Fibroblast of the conjunctiva (primary cell): ENCODE results near the gene ARHGAP32.

ENCODE experiments used
- DNase-seq: peaks from one replicate; pipeline ENCODE4 v3.0.0-alpha.2; 2010; ENCODE audit warnings: low read depth

The ARHGAP32 gene

DNA sequence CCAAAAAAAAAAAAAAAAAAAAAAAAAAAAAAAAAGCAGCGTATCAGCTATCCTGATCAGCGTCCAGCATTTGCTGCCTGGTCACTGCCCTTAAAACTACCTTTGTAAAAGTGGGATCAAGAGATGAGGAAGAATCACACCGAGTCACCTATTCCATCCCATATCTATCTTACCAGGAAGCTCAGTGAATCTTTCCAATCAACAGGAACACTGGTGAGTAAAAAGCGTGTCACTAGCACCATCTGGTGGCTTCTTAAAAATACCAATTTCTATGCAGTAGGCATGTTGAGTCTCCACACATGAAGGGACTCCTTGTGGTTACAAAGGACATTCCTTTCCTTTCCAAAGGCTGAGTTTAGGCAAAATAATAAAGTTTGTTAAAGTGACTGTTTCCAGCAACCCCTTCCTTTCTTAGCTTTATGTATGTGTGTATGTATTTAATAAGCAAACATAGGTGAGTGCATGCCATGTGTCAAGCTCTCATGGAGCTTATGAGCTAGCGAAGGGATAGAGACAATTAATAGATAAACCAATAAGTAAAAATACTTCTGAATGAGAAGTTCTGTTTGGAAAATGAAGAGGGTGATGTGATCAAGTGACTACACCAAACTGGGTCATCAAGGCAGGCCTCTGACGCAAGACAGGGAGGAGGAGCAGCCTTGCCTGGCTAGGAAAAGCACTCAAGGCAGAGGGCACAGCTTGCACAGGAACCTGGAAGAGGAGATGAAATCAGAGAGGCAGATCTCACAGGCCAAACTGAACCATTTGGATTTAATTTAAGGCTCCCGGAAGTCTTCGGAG is 235.5 kb downstream of the ARHGAP32 start:
- DNase-seq: peak; percentile 56

DNA sequence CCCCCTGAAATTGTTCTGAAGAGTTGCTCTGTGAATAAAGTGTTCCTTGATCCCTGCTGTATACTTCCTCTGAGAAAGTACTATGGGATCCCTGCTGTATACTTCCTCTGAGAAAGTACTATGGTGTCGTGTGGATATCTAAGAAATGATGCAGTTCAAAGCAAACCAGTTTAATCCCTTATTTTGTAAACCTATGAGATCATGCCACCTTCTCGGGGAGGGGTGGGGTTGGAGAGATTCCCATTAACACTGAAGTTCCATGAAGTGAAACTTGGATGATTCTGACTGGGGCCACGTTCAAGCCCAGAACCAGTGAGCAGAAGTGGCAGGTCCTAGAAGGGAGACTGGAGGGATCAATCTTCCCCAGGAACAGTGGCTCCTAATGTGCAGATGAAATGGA is 236.5 kb downstream of the ARHGAP32 start:
- DNase-seq: no peak

DNA sequence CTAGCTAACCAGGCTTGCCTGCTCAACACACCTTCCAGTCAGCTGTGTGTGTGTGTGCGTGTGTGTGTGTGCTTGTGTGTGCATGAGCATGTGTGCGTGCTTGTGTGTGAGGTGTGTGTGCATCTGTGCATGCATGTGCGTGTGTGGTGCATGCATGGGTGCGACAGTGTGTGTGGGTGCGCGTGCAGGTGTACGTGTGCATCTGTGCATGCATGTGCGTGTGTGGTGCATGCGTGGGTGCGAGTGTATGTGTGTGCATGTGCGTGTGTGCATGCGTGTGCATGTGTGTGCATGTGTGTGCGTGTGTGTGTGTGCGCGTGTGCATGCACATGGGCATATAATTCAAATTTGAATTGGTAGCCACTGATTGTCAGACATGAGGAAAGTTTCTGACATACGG is 239.0 kb downstream of the ARHGAP32 start:
- no peak for DNase-seq

DNA sequence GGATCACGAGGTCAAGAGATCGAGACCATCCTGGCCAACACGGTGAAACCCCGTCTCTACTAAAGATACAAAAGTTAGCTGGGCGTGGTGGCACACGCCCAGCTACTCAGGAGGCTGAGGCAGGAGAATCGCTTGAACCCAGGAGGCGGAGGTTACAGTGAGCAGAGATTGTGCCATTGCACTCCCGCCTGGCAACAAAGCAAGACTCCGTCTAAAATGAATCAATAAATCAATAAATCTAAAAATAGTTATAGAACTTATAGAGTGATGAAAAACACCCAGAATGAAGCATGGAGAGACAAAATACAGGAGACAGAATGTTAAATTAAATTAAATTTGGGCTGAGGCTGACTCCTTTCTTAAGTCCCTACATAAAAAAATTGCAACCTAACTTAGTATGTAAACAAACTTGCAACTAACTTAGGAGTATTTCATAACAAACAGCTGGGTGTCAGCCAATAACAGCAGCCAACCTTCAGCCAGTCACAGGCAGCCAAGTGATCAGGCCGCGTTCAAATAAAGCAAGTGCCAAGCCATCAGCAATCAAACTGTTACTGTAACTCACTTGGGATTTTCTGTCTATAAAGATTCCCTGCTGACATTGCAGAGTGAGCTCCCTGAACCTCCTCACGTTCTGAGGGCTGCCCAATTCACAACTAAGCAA is 242.2 kb downstream of the ARHGAP32 start:
- peak; percentile 9 for DNase-seq

DNA sequence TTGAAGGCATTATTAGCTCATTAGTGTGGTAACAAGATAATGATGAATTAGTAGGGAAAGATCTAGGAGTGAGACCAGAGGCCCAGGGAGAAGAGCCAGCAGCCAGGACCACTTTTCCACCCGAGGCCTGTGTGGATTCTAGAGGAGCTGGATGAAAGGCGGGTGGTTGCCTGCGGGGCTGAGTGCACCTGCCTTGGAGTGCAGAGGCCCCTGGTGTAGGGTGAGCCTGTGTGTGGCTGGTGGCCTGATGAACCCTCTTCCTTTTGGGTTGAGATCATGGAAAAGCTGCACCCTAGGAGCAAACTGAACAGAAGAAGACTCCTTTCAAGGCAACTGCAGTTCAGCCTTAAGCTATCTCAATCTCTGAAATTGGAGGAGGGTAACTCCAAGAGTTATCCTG is 243.5 kb downstream of the ARHGAP32 start:
- no peak for DNase-seq

DNA sequence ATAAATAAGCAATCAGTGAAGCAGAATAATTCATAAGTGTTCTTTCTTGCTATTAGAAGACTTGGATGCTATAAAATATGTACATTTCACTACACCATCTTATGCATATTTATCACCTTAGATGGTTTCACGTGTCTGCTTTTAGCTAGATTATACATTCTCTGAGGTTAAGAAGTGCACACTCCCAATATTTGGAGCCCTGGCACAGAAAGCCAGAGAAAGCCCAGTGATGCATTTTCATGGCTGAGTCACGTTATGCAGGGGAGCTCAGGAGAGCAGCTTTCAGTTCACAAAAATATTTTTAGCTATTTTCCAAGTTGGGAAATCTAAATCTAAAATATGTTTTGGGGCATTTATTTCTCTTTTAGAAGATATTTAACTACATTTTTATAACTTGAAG is 244.4 kb downstream of the ARHGAP32 start:
- no peak for DNase-seq

DNA sequence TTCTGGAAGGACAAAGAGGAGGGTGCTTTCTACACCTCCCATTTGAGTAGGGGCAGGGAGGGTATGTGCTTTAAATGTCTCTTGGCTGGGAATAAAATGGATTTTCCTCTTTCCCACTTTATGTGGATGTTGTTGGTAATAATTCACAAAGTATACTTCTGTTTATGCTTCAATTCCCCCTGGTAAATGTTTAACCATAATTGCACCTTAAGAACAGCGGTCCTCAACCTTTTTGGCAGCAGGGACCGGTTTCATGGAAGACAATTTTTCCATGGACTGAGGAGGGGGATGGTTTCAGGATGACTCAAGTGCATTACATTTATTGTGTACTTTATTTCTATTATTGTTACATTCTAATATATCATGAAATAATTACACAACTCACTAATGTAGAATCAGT is 245.5 kb downstream of the ARHGAP32 start:
- DNase-seq: no peak

DNA sequence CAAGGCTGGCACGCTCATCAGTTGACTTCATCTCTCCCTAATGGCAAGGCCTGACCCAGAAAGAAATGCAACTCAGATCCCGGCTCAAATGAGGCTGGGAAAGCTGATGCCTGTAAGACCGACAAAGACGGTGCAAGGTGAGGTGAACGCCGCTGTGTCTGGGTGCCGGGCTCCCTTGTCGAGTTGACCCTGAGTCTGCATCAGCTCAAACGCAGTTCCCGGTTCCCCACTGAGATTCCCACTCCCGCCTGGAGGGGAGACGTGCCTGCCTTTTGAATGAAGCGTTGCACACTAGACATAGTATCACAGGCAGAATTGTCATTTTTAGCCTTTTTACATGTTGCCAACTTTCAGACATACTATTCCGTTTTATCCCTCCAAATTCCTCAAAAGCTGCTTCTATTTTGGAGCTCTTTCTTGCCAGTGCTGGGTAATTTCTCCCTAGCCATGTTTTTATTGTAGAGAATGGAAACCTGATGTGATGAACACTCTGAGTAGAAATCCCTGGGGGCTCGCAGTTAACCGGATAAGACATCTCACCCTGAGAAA is 248.6 kb downstream of the ARHGAP32 start:
- no peak for DNase-seq

DNA sequence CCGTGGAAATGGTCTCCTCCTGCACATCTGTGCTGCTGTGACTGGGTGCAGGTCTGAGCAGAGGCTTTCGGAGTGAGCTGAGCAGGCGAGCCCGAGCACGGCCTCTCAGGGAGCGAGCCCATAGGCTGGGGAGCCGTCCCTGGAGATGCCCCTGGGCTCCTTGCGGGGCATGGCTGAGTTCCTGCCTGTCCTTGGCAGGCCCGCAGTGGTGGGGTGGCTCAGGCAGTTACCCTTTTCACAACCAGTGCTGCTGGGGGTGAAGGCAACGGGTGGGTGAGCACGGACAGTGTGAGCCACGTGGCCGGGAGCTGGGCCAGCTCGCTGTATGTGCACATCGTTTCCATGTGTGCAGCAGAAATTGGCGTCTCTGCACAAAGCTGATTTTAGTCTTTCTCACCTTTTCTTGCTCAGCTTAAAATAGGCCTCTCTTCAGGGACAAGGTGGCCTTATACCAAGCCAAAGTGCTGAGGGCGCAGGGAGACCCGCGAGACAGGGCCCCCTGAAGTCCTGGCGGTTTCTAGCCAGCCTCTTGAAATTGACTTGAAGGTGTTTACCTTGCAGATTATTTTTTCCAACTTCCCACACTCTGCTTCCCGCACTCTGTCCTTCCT is 249.2 kb downstream of the ARHGAP32 start, which contains the start of gene TP53AIP1:
Gene TP53AIP1, minus strand, starts transcription at position 55 of the 611 bp plus-strand sequence. CDS start 5,053 bp downstream, outside the sequence.
- no peak for DNase-seq

DNA sequence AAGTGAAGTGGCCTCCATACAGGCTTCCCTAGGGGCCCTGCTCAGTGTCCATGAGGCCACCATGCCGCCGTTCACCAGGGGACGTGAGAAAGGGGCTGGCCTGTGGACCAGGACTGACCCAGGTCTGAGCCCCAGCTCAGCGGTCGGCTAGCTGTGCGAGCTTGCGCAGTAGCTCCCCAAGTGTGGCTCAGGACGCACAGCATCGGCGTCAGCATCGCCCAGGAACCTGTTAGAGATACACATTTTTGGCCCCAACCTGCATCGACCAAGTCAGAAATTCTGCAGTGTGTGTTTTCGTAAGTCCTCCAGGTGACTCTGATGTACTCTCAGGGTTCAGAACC is 249.9 kb downstream of the ARHGAP32 start:
- DNase-seq: no peak

DNA sequence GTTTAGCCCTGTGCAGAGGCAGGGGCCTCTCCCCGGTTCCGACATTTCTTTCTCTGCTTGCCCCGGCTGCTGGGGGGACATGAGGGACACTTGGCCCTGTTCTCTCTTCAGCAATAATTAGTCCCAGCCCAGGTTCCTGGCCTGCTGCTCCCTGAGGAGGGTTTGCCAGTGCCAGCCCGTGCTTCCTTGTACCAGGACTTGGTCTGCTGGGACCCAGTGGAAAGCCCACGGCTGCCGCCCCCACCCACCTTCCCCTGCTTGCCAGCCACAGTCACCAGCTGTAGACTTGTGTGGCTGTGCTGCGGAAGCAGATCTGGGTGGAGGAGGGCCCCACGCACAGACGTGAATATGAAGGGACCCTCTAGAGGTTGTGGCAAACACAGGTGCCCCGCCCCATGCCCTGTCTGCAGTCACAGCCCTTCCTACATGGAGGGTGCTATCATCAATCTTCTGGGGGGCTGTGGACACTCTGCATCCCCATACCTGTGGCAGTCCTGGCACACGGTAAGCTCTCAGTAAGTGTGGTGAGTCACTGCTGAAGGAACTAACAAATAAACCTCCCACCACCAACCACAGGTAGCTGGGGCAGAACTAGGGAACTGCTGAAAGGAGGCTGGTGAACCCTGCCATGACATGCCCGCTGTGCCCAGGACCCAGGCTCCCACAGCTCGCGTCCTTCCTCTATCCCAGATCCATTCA is 250.4 kb downstream of the ARHGAP32 start:
- no peak for DNase-seq

DNA sequence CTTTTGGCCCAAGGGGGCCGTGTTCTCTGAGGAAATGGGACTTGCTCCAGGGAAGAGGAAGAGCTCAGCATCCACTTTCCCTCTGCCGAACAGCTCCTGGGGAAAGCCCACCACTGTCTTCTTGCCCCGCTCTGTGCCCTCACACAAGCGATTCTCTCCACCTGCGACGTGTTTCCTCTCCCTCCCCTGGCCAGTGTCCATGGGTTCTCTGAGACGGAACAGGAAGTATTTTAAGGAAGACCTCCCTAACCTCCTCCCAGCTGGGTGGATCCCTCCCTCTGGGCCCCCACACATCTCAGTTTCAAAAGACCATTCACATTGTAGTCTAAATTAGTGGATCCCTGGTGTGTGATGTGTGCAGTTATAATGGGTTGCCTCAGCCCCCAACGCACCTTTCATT is 251.0 kb downstream of the ARHGAP32 start:
- no peak for DNase-seq

DNA sequence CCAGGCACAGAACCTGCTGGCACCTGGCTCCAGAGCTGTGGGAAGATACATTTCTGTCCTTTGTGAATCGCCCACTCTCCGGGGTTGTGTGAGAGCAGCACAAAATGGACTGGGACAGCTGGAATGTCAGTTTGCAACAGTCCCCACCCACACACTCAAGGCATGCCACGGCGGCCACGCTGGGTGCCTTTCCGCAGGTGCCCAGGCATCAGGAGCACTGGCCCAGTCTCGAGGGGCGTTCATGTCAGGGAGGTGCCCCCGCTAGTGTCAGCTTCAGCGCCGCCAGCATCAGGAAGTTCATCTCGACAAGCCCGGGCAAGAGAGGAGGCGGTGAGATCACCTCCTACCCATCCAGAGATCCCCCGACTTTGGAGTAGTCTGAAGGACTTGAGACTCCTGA is 251.5 kb downstream of the ARHGAP32 start:
- DNase-seq: no peak

DNA sequence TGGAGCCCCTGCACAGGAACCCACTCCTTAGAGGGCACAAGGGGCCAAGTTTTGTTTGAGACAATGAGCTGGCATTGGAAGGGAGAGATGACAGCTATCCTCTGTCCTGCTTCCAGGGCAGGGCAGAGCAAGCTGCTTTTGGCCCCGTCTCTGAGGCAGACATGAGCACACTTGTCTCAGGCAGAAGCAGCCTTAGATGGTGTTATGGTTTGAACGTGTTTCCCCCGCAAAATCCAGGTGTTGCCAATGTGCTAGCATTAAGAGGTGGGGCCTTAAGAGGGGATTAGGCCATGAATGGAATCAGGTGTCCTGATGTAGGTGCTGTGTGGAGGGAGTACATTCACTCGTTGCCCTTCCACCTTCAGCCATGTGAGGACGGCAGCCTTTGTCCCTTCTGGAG is 252.0 kb downstream of the ARHGAP32 start:
- no peak for DNase-seq

DNA sequence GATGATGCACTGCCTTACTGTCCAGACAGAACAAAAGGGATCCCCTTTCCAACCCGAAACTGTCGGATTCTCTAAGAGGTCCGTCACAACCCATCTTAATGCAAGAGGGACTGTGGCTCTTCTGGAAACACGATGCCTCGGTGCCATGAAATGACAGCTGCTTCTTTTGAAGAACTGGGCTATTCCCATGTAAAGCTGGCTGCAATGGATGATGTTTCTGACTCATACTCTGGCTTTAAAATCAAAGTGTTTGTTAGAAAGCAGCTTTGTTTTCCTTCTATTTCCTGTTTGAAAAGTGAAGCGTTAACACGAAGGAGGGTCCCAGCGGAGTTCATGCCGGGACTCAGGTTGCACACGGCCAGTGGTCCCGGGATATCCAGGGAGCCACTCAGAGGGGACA is 252.5 kb downstream of the ARHGAP32 start:
- no peak for DNase-seq

DNA sequence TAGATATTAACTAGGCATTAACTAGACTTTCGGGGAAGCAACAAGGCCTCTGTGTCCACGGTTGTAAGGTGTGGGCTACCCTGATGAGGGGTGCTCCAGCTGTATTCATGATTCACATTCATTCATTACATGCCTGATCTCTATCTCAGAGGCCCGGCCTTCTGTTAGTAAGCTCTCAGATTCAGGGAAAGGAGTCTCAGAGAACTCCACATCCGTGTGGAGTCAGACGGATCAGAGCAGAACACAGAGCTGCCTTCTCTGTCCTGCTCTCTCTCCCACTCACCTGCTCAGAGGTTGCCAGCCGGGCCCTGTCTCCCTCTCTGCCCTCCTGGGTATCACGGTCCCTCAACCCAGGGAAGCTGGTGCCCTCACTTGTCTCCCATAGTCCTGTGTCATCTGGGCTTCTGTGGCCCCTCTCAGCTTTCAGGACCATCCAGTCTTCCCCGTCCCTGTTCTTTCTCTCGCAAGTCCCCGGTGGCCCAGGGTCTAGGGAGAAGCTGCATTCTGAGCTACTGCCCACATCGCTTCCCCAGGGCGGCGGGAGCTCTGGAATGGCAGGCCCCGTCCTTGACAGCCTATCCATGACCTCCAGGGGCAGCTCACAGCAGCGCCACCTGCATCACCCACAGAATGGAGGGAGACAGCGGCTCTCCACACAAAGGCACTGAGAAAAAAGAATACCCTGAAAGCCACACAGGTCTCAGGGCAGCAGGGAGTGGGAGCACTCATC is 253.8 kb downstream of the ARHGAP32 start:
- DNase-seq: no peak

DNA sequence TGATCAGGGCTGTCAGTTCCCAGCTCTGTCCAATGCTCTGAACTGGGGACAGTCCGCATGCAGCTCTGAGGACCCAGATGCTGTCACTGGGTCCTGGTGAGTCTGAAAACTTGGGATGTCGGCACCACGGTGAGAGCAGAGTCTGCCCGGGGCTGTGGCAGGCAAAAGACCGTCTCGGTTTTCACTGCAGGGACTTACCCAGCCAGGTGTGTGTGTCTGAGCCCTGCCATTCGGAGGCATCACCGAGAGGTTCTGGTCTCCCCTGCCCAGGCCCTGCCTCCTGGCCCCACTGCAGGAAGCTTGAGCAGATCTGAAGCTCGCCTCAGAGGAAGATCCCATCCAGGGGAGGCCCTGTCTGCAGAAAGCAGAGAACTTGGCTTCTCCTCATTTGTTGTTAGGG is 254.6 kb downstream of the ARHGAP32 start:
- DNase-seq: no peak

DNA sequence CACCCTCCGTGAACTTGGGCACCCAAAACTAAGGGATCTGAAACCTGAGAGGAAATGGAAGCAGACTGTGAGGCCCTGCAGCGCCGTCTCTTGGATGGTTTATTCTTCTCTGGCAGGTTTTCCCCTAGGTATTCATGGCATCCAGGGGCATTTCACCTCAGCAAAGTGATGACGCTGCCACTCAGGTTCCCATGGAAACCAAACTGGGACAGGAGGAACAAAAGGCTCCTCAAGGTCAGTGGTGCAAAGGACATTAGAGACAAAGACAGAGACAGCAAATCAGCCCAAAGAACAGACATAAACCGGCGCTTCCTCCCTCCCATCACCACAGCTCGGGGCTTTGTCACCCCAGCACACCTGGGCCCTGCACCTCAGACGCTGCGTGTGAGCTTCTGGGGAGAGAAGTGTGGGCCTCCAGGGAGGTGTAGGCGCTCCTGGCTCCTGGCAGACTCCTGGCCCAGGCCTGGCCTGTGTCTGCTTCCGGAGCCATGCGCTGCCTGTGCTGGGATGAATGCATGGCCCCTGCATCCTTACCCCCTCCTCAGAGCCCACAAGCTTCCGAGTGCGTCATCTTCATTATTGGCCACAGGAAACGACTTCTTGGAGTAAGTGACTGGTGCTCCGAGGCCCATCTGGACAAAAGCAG is 255.4 kb downstream of the ARHGAP32 start:
- no peak for DNase-seq

DNA sequence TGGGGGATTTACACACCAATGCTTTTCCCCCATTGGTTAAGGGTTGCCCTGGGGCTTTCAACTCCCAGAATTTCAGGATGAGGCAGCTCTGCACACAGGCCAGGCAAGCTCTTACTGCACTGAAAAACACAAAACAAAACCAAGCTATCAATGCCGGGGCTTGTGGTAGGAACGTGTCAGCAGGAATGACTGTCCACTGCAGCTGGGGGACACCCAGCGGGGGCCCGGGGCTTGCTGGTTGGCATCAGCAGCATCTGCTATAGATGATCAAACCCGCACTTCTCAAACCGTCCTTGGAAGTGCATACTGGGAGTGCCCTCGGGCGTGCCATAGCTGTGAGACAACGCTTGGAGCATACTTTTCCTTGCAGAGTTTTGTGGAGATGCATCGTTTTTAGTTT is 257.2 kb downstream of the ARHGAP32 start:
- DNase-seq: no peak

DNA sequence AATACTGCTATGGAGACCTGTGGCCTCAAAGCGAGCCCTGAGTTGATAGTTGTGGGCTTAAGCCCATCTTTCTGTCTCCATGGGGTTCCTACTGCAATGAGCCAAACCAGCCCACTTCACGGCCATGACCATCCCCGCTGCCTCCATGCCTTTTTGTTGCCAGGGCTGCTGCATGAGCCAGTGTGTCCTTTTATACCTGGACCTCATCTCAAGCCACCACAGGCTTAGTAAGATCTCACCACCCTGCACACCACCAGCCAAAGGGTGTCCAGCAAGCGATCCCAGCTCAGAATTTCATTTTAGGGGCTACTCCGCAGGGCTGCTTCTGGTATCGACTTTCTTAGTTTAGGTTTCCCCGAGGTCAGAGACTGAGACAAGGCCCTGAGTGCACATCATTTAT is 257.8 kb downstream of the ARHGAP32 start:
- no peak for DNase-seq

DNA sequence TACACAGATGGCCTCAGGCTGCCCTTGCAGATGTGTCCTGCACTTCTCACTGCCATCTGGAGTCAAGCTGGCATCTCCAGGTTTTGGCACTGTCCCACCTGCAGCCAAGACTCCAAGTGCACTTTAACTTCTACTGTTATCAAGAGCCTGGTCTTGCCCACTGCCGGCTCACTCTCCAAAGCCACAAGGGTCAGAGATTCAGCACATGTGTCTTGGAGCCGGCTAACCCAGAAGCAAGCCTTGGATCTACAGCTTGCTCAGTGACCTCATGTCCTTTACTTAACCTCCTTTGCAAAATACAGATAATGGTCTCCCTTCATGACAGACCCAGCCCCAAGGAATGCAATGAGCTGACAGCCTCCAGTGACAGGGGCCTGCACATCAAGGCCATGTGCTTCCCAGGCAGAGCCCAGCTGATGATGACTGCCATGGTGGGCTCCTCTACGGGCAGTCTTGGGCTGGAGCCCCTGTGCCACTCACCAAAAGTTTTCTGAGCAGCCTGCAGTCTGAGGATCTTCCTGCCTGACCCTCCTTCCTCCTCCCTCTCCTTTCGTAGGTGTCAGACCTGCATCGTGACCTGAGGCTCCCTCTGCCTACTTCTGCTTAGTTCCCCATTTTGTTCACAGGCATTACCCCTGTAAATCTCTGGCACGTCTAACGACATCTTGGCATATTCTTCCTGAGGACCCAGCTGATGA is 258.5 kb downstream of the ARHGAP32 start:
- no peak for DNase-seq
